ENCODE results near the gene UBTF.

GRCh38 chr17:44258811-44259351 lies 39.4 kb upstream of the UBTF start:
- TF ChIP-seq POLR2A (IDR thresholded peaks at IDR 0.05) (no peak), CTCF (IDR thresholded peaks at IDR 0.05) (no peak)
